Heart left ventricle (tissue), 13 donors: ENCODE data around the gene ENTPD1.

ENCODE experiments used
- POLR2A ChIP-seq, 2 donors: fragments of 450-650 bp; IDR thresholded peaks; one replicate each; pipeline ENCODE4 v1.6.1; 2017; ENCODE audit warnings: antibody characterized with exemption in 2 of 2, mild to moderate bottlenecking in 2 of 2, moderate library complexity in 2 of 2
- TF ChIP-seq, protein P1 (sequence below), 12 donors: fragments of 200-600 bp; sonication (generic) in 4 of 12; IDR thresholded peaks; one replicate each; pipeline versions ENCODE4 v1.5.0 to v1.8.0; 2018 to 2022; ENCODE audit warnings: antibody characterized with exemption in 12 of 12, mild to moderate bottlenecking in 5 of 12
- donor health status: ischemic (EF 13 %, LVEDD 7.1; RV severe dilation, severe dysfunction).
- donor health status: DM: no; HTN: yes; CAD: no.
- donor health status: DM: no; HTN: no; CAD: no.
- donor health status: ischemic (EF 25% LVEDD 6.9; RV normal size, moderate dysfunction).
- donor health status: ischemic (EF 25% LVEDD 5.7; RV mildly dilated, moderate dysfunction).
- donor health status: ischemic (EF 35%, LVEDD 5.7; RV mildly dilated, moderate dysfunction).
- donor health status: nonischemic (EF 11% LVEDD 7.7; RV severe dilation, severe dysfunction).
- donor health status: DM: yes; HTN: yes; CAD: no.
- donor health status: PGD.
- donor health status: ischemic (EF 29% LVEDD 5.4; RV normal size, mild dysfunction).
- donor health status: nonischemic (EF 23%, LVEDD 6.1; RV moderate dilation, normal function).

GRCh38 chr10:95741807-95742467 is 14.0 kb upstream of the ENTPD1 start:
- TF ChIP-seq POLR2A (IDR thresholded peaks at IDR 0.05): no peak
- TF ChIP-seq, protein P1, sequence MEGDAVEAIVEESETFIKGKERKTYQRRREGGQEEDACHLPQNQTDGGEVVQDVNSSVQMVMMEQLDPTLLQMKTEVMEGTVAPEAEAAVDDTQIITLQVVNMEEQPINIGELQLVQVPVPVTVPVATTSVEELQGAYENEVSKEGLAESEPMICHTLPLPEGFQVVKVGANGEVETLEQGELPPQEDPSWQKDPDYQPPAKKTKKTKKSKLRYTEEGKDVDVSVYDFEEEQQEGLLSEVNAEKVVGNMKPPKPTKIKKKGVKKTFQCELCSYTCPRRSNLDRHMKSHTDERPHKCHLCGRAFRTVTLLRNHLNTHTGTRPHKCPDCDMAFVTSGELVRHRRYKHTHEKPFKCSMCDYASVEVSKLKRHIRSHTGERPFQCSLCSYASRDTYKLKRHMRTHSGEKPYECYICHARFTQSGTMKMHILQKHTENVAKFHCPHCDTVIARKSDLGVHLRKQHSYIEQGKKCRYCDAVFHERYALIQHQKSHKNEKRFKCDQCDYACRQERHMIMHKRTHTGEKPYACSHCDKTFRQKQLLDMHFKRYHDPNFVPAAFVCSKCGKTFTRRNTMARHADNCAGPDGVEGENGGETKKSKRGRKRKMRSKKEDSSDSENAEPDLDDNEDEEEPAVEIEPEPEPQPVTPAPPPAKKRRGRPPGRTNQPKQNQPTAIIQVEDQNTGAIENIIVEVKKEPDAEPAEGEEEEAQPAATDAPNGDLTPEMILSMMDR (IDR thresholded peaks at IDR 0.05): peak in 8 of 12 donors; percentile 8 to 46 (median 24)
